HG02571 (cell line): ENCODE data around the gene LRRC4C.
A peak's percentile ranks its signal among the peaks of the same experiment; 100 is the strongest.
"Not testable (repeated sequence)": the region's sequence is repeated elsewhere in the genome, so short reads cannot be mapped to it uniquely, and the experiment has no call there.

Experiments used
- ATAC-seq: cut with Tn5 transposase; IDR thresholded peaks from one replicate; pipeline ENCODE4 v1.9.1; 2021; ENCODE audit warnings: mild to moderate bottlenecking, moderate library complexity; ENCODE audit not compliant: unreplicated experiment

The LRRC4C gene

DNA sequence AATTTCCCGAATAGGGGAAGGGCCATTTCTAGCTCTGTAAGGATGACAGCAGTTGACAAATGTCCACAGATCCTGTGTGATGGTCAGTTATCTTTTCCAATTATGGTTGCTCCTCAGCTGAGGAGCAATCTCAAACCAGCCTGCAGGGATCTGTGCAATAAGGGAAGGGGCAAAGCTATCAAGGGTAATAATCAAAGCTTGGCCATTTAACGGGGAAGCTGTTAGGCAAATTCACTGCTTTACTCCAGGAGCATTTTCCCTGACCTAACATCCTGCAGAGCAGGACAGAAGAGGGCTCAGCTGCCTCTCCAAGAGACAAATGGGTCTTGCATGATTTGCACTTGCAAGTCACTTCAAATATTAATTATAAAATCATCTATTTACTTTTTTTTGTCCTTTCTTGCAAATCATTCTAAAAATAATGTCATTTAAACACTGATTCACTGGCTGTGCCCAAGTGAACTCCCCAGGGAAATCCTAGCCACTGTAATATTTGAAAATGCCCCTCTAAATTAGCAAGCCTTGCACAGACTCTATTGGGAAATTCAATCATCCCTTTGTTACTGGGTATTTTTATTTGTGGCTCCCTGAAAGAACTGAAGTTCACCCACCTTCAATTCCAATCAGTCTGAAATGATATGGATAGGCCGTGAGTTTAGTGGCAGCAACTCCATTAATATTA, 1256.7 kb downstream of the LRRC4C start:
- ATAC-seq, result no peak

DNA sequence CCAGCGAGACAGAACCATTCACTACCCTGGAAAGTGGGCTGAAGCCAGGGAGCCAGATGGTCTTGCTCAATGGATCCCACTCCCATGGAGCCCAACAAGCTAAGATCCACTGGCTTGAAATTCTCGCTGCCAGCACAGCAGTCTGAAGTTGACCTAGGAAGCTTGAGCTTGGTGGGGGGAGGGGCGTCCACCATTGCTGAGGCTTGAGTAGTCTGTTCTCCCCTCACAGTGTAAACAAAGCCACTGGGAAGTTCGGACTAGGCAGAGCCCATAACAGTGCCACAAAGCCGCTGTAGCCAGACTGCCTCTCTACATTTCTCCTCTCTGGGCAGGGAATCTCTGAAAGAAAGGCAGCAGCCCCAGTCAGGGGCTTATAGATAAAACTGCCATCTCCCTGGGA, 1266.9 kb downstream of the LRRC4C start:
- not testable (repeated sequence) for ATAC-seq

DNA sequence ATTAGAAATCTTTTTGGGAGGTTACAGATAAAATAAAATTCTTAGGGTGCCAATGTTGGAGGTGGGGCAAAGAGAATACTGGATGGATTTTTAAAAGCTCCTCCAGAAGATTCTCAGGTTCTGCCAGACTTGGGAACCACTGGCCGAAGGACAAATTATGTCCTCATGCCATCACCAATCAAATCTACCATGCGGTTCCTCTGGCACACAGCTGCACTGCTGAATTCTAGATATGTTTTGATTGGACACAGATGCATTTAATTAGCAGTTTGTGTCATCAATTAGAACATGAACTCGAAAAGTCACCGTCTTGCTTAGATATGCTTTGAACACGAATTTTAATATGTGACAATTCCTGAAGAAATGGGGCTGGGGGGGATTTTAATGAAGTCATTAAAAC, 1269.2 kb downstream of the LRRC4C start:
- ATAC-seq, result no peak

DNA sequence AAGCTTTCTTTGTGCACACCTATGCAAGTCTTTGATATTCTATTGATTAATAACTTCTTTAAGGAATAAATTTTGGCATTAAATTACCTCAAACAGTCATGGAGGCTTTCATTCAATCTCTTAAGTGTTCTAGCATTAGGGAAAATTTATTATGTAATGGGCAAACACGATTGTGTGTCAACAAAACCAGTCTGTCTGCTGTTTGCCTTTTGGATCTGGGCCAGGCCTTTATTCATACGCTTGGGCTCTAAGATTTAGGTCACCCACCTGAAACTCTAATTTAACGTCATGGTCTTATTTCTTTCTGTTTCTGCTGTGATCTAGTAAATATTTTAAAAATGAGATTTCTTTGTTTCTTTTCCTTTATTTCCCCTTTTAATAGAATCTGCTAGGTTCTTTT, 1270.6 kb downstream of the LRRC4C start:
- no peak for ATAC-seq

DNA sequence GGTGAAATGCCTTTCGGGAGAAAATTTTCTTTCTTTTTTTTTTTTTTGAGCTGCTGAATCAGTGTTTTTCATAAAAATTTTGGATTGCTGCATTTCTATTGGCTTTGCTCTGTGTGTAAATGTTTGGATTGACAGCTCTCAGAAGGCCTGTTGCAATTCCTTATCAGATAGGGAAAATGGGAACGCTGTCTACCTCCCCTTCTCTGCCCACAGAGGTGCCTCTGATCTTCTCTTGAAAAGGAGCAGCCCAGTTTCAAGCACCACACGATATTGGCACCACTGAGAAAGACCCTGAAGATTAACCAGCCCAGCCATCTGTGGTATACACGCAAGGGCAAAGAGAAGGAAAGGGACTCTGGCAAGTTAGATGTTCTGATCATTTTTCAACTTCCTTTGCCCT, 1272.2 kb downstream of the LRRC4C start:
- no peak for ATAC-seq

DNA sequence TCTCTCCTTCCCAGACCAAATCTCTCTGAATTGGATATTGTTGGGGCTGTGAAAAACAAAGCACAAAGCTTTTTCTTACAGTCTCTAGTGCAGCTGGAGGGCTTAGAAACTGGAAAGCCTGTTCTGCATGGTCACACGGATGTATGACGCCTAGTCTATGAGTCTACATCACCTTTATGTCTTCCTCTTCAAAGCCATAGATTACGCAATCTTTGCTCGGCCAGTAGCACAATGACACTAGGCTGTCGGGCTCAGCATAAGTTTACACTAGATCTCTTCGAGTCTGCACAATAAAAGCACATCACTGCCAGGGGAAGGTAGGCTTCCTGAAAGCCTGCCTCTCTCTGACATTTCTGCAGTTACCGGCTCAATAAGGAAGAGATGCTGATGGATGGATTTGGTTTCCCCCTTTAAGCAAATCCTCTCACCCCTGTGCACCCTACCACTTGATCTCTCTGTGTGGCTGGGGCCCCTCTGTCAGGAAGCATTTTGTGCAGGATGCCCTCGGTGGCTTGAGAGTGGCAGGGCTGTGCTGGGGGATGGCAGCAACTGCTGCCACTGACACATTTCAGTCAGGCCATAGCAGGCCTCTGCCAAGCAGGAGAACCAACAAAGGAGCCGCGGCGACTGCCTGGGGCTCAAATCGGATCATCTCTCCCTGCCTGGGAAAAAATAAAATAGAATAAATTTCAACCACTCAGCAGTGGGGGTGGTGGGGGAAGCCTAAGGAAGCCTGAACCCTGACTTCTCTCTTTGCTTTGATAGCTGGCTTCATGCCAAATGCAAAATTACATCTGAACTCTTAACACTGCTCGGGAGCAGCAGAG, 1272.8 kb downstream of the LRRC4C start:
- no peak for ATAC-seq

DNA sequence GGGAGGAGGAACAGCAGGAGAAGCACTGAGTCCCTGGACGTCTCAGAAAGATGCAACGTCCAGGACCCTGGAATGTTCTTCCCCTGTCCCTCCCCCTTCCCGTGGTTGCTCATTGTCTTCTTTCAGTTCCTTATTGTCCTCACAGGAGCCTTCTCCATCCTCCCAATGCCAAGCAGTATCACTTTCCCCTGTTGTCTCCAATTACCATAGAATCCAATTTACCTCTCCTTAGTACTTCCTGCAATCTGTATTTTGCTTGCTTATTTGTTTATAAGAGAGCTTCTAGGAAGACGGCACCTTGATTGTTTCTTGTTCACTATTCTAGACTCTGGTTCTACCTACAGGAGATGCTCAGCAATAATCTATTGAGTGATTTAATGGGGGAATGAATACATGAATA, 1273.7 kb downstream of the LRRC4C start:
- ATAC-seq, result no peak

DNA sequence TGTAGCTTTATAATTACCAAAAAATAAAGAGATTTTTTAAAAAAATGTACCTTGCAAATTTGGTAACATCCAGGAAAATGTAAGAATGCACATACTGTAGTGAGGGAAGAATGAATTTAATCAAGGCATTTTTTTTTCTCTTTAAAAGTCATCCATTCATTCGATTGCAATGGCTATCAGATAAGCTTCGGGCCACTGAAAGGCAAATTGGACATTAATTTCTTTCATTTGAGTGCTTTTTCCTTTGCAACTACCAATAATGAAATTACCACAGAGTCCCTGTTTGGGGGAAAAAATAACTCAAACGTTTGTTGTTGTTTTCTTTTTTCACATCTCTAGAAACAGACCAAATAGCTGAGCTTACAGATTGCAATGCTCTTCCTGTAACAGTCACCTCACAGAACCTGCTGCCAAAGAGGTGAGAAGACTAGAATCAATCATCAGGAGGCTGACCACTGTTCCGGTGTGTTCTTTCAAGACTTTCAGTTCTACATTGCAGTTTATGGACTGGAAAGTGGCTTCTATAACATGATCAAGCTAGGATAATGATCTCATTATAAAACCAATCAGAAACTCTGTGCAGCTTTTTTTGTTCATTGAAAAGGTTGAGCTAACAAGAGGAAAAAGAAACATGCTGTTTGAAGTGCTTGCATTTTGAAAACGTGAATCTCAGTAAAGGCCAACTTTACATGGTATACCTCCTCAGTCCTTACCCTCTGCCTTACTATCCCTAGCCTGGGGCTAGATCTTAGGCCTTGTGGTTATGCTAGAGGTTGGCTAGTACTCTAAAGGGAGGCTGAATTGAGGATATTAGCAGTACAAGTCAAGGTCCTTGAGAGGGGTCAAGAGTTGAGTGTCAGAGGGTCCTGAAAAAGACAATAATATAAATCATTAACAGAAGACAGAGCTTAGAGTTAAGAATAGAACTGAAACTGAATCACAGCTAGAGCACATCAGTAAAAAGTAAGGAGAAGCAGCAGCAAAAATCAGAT, 1276.1 kb downstream of the LRRC4C start:
- ATAC-seq, result peak; percentile 75

DNA sequence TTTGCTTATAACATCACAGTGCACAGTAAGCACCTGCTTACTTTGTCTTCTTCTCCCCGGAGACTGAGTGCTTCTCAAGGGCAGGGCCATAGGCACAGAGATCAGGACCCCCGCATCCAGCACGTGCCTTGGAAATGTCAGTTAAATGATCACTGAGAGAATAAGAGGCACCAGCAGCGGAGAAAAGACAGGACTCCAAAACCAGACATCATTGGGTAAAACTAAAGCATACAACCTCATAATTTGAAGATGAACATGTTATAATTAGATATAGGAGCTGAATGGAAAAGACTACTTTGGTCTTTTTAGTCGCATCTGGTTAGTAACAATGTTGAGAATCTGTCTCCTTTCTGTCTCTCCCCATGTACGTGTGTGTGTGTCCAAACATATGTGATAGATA, 1279.9 kb downstream of the LRRC4C start:
- no peak for ATAC-seq

DNA sequence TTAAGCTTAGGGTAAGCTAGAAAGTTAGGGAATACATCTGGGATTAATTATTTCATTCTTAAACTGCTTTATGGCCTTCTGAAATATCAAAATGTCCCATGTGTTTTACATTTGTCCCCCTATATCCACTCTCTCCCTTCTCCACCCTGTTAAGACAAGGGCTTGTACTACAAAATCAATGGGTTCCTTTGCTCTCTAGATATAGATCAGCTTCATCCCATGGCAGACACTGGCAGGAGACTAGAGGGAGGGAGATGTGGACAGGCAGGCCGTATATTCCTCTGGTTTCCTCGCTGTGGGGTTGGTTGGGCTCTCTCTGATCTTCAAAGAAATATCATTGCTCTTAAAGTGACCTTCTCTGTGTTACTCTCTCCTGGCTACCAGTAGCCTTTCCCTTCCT, 1281.0 kb downstream of the LRRC4C start:
- ATAC-seq, result no peak

DNA sequence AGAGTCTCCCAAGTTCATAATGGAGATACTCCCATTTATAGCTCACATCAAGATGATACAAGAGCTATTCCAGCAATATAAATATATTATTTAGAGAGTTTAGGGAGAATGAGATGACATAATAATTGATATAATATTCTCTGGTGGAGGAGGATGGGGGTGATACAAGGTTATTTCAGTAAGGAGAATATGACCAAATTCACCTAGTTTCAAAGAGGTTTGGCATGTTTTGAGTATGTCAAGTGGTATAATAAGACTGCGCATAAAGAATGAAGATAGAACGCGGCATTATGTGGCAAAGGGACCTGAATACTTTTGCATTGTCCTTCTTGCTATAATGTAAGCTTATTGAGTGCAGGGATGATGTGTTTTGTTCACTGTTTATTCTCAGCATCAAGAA, 1283.5 kb downstream of the LRRC4C start:
- ATAC-seq, result no peak

DNA sequence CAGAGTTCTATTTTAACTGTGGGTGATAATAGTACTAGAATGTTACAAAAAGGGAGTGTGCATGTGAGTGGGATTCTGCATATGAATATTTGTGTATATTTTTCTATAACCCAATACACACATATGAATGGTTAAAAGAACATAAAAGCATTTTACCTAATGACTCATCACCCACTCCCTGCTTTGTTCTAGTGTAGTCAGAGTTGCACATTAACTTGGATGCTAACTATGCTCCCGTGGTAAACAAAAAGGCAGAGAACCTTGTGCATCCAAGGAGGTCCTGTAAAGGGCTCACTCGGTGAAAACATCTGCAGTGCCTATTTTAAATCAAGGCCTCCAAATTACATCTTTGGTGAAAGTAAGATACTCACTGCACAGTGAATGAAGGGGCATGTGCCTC, 1289.4 kb downstream of the LRRC4C start:
- no peak for ATAC-seq

DNA sequence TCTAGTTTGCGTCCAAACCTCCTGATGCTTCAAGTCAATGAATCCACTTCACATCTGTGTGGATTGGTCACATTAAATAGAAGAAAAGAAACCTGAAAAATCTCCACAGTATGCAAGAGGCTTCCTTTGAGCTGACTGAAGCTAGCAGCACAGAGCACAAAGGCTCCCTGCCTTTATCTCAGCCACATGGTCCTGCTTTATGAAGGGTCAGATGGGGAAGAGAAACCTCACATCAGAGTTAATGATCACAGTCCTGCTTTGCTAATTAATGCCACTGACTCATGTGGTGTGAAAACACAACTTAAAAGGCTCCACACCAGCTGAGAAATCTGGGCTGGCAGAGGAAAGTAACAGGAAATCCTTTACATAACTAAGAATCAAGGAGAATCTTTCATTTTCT, 1291.0 kb downstream of the LRRC4C start:
- peak; percentile 69 for ATAC-seq

DNA sequence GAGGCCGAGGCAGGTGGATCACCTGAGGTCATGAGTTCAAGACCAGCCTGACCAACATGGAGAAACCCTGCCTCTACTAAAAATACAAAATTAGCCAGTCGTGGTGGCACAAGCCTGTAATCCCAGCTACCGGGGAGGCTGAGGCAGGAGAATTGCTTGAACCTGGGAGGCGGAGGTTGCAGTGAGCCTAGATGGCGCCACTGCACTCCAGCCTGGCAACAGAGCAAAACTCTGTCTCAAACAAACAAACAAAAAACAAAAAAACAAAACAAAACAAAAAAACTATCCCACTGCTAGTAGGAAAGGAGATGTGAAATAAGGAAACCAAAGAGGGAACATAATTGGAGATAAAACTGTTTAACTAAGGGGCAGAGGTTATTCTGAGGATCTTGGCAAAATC, 1291.6 kb downstream of the LRRC4C start:
- ATAC-seq, result not testable (repeated sequence)

DNA sequence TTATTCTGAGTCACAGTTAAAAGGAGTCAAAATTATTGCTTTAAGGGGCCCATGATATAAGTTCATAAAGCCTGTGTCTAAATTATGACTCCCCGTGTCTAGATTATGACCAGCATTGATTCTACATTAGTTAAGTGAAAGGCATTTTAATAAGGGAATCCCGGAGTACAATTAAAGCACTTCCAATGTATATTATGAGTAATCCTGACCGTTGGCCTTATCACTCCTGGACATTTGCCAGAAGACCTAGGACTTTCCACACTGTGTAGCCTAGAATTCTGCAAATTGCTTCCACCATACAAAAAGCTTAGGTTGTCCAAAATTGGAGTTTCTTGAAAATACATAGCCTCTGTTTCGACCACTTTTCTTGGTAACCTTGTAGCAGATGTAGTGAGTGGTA, 1292.6 kb downstream of the LRRC4C start:
- no peak for ATAC-seq

DNA sequence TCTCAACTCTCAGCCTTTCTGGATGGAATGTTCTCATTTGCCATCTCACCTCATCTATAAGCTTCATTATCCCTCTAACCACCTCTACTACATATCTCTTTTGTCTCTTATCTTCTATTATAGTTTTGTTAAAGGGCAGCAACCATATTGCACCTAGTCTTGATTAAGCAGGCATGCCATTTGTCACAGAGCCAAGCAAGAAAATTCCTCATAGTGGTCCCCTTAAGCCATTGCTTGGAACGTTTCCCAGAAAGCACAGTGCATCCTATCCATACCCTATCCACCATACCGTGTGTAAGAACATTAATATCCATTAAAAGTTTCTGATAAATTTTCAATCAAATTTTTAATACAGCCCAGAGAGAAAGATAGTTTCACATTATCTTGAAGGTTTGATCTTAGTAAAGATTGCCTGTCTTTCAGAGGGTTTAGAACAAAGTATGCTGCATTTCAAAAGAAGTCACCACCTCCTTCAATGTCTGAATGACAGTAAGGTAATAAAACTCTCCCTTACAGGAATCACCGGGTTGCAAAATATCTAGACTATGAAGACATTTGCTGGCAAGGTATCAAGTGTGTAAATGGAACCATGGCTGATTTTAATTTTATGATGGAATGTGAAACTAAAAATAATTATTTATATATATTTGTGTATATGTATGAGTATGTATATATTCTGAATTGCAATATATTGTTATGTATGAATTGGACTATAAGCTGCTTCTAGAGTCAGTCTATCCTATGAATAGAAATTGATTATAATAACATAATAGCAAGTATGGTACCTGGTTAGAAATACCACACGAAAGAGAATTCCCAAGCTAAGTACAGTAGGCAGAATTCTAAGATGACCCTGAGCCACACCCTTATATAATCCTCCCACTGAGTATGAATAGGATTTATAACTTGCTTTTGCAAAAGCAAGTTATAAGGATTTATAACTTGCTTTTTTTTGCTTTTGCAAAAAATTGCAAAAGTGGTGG, 1296.3 kb downstream of the LRRC4C start:
- ATAC-seq, result no peak

DNA sequence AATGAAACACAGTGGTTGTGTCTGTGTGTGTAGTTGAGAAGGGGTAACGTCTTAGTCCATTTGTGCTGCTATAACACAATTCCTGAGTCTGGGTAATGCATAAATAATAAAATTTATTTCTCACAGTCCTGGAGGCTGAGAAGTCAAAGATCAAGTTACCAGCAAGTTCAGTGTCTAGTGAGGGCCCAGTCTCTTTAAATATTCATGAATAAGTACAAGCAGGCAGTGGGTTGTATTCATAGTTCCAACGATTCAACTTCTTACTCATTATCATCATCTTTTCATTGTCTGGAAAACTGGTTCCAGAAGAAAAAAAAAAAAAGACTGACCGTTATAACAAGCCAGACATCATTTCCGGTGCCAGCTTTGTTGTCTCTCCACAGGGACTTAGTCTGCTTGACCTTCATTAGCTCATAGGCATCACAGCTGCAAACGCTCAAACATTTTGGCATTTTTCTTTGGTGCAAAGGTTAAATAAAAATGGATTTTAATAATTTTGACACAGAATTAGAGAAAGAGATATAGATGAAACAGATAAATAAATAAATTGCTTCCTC, 1297.5 kb downstream of the LRRC4C start:
- no peak for ATAC-seq

DNA sequence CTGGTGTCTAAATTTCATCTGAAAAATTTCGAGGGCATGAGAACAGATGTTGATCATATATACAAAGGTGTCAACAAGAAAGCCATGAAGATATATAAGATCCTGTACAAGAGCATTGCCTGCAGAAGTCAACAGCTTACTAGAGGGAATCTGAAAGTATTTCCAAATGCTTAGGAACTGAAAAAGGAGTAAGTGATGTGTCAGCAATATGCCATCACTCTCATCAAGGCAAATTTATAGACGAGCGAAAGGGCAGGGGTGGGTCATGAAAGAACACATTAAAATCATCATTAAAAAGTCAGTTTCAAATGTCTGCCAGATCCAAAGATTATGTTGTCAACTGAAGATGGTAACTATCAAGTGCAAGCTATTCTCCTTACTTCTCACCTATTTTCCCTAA, 1299.0 kb downstream of the LRRC4C start:
- ATAC-seq, result no peak

DNA sequence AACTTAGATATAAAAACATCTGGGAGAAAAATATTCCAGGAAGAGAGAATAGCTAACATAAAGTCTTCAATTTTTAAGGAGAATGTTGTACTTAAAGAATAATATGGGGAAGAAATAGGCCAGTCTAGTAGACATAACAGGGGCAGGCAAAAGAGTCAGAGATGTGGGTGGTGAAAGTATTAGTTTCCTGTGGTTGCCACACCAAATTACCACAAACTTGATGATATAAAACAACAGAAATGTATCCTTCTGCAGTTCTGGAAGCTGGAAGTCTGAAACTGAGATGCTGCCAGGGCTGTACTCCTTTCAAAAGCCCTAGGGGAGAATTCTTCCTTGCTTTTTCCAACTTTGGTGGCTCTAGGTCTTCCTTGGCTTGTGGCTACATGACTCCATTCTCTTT, 1309.7 kb downstream of the LRRC4C start:
- no peak for ATAC-seq

DNA sequence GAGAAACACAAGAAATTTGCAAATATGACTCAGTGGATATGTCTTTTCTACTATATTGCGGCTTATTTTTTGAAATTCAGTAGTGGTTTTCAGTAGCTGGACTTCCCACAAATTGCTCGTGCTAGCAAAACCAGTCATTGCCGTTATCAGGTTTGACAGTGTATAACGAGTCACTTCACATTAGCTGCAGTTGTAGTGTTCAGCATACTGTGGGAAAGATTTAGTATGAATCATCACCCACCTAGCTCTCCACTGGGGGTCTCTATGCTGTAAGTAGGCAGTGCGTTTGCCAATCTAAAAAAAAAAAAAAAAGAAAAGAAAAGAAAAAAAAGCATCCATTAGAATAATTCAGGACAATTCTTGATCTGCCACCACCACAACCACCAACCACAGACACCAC, 1318.9 kb downstream of the LRRC4C start:
- no peak for ATAC-seq
